OCI-LY1 (cell line): ENCODE results near the gene B3GNT9.

Experiments used
- EZH2 ChIP-seq: fragments of 200-600 bp; sonication (generic), shearing (Covaris generic); IDR thresholded peaks from 2 replicates; pipeline ENCODE4 v1.8.0; 2017; ENCODE audit warnings: borderline replicate concordance, mixed run types, mild to moderate bottlenecking, antibody characterized with exemption, low read length, moderate library complexity, mixed read lengths
- TF ChIP-seq, protein P1 (sequence below): fragments of 200-600 bp; sonication (generic), shearing (Covaris generic); IDR thresholded peaks from 2 replicates; pipeline ENCODE4 v1.5.1; 2017; ENCODE audit warnings: mild to moderate bottlenecking, antibody characterized with exemption, low read length, moderate library complexity, mixed read lengths

DNA sequence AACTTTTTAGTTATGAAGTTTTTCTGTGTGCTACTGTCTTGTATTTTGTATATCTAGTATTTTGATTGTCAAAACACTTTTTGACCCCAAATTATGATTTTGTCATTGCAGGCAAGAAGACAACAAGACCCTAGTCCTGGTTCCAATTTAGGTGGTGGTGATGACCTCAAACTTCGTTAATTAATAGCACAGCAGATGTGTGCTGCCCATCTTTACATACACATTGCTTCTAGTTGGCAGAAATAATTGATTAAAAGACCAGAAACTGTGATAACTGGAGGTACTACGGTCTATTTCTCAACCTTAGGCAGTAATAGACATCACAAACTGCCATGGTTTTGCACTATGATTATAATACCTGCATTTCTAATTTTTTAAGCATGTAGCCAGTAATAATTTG is 52.2 kb downstream of the B3GNT9 start:
- TF ChIP-seq, protein P1, sequence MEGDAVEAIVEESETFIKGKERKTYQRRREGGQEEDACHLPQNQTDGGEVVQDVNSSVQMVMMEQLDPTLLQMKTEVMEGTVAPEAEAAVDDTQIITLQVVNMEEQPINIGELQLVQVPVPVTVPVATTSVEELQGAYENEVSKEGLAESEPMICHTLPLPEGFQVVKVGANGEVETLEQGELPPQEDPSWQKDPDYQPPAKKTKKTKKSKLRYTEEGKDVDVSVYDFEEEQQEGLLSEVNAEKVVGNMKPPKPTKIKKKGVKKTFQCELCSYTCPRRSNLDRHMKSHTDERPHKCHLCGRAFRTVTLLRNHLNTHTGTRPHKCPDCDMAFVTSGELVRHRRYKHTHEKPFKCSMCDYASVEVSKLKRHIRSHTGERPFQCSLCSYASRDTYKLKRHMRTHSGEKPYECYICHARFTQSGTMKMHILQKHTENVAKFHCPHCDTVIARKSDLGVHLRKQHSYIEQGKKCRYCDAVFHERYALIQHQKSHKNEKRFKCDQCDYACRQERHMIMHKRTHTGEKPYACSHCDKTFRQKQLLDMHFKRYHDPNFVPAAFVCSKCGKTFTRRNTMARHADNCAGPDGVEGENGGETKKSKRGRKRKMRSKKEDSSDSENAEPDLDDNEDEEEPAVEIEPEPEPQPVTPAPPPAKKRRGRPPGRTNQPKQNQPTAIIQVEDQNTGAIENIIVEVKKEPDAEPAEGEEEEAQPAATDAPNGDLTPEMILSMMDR = no peak
- TF ChIP-seq EZH2 = no peak
